SKM-1 (cell line): ENCODE results near the gene RABL2A.
"Not testable (repeated sequence)": the region's sequence is repeated elsewhere in the genome, so short reads cannot be mapped to it uniquely, and the experiment has no call there.

Source experiments
- DNase-seq: peaks from one replicate; lab custom pipeline; 2025; ENCODE audit not compliant: unreplicated experiment; lab: John Stamatoyannopoulos, UW

Gene RABL2A

GRCh38 chr2:113626616-113627330 is at the start of gene RABL2A:
Gene RABL2A, plus strand, starts transcription at chr2:113627266. Its CDS starts 1,341 bp downstream, at chr2:113628607.
- not testable (repeated sequence) for DNase-seq

- DNase-seq = not testable (repeated sequence)
Measured at GRCh38 chr2:113578508-113578907, 48.6 kb upstream of the RABL2A start.

- not testable (repeated sequence) for DNase-seq
Measured at GRCh38 chr2:113582473-113582872, 44.6 kb upstream of the RABL2A start.

- not testable (repeated sequence) for DNase-seq
Measured at GRCh38 chr2:113583521-113584225, 43.4 kb upstream of the RABL2A start.

- not testable (repeated sequence) for DNase-seq
Measured at GRCh38 chr2:113584311-113585092, 42.6 kb upstream of the RABL2A start.

- DNase-seq = not testable (repeated sequence)
Measured at GRCh38 chr2:113587201-113587600, 39.9 kb upstream of the RABL2A start.

- not testable (repeated sequence) for DNase-seq
Measured at GRCh38 chr2:113589591-113589990, 37.5 kb upstream of the RABL2A start.

GRCh38 chr2:113591926-113592325 is 35.1 kb upstream of the RABL2A start:
- DNase-seq = not testable (repeated sequence)

GRCh38 chr2:113593280-113593679 is 33.8 kb upstream of the RABL2A start:
- DNase-seq = not testable (repeated sequence)

GRCh38 chr2:113595725-113596124 is 31.3 kb upstream of the RABL2A start:
- not testable (repeated sequence) for DNase-seq

GRCh38 chr2:113597164-113597563 is 29.9 kb upstream of the RABL2A start:
- DNase-seq = not testable (repeated sequence)

GRCh38 chr2:113597572-113597971 is 29.5 kb upstream of the RABL2A start:
- DNase-seq = not testable (repeated sequence)

- DNase-seq = not testable (repeated sequence)
Measured at GRCh38 chr2:113598180-113598579, 28.9 kb upstream of the RABL2A start.

GRCh38 chr2:113598738-113599137 is 28.3 kb upstream of the RABL2A start:
- not testable (repeated sequence) for DNase-seq

- DNase-seq = not testable (repeated sequence)
Measured at GRCh38 chr2:113599208-113599607, 27.9 kb upstream of the RABL2A start.

GRCh38 chr2:113602040-113602769 is 24.9 kb upstream of the RABL2A start:
- not testable (repeated sequence) for DNase-seq

- DNase-seq = no peak
Measured at GRCh38 chr2:113602869-113603466, 24.1 kb upstream of the RABL2A start.

- not testable (repeated sequence) for DNase-seq
Measured at GRCh38 chr2:113603467-113604084, 23.5 kb upstream of the RABL2A start.

GRCh38 chr2:113604085-113604477 is 23.0 kb upstream of the RABL2A start:
- DNase-seq = not testable (repeated sequence)

GRCh38 chr2:113604661-113605060 is 22.4 kb upstream of the RABL2A start:
- DNase-seq = not testable (repeated sequence)
